HG03159 (cell line): Measurements from ENCODE around the gene WDR1.

Source experiments
- ATAC-seq: cut with Tn5 transposase; IDR thresholded peaks from one replicate; pipeline ENCODE4 v1.9.1; 2021; ENCODE audit warnings: mild to moderate bottlenecking, moderate library complexity; ENCODE audit not compliant: unreplicated experiment

The WDR1 gene

DNA sequence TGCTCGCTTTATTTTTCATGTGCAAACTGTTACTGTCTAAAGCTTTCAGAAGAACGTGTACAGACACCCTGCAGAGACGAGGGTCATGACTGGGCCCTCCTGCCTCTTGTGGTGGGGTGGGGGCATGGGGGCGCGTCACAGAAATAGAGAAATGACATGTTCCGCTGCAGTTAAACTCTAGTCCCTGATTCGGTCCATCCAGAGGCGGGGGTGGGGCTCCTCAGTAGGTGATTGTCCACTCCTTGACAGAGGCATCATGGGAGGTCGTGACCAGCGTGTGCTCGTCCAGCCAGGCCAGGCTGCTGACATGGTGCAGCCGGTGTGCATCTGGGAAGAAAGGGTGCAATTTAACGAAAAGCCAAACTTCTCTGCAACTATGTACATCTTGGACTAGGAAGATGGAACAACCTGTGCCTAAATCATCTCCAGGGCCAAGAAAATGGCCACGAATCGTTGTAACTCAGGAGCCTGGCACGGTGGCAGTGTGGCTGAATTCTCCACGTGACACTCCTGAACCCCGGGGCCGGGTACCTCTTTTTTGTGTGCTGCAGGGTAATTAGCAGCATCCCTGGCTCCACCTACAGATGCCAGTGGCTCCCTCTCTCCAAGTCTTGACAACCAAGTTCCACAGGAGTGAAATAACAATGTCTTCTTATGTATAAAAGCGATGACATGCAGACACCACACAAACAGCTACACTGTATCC lies 41.3 kb downstream of the WDR1 start:
- no peak for ATAC-seq

GRCh38 chr4:10074767-10075105 lies 41.9 kb downstream of the WDR1 start:
- no peak for ATAC-seq

- no peak for ATAC-seq
Observed at GRCh38 chr4:10074076-10074766, 42.4 kb downstream of the WDR1 start.

DNA sequence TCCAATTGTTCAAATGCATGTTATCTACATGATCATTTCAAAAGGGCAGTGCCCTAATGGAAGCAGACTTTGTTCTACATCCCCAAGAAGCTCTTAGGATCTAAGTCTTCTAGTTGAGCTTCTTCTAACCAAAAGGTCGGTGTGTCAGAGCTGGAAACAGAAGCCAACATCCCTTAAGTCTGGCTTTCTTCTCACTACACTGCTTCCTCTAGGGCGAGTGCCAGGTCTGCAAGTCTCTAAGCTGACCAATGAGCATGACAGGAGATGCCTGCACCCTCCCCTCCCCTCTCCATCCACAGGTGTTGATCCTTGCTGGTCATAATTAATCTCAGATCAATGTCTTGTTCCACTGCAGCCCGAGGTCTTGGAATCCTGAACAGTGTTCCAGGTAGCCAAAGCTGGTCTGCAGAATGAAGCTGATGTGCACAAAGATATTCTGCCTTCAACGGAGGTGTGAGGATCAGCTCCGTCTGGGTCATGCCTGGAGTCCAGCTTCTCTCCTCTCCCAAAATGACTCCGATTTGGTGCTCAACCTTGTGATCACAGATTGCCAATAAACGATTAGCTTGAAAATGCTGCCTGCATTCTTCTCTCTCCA lies 44.1 kb downstream of the WDR1 start:
- no peak for ATAC-seq

DNA sequence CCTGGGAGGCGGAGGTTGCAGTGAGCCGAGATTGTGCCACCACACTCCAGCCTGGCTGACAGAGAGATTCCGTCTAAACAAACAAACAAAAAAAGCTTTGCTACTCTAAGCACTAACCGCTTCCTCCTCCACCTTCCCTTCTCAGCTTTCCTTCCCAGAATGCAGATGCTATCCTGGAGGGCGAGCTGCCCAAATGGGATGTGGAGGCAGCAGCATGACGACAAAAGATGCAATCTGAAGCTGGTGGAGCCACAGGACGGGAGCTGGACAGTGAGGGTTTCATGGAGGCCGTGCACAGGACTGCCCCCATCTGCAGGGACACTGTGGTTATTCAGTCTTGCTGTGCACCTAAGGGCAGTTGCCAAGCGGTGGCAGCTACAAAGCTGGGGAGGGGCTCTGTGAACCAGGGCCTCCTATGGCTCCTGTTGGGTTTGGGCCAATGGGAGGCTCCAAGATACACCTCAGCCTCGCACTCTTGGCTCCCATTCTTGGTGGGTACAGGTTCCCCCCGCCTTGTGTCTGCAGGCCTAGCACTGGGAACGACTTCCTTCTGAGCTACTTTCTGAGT lies 47.4 kb downstream of the WDR1 start:
- no peak for ATAC-seq

DNA sequence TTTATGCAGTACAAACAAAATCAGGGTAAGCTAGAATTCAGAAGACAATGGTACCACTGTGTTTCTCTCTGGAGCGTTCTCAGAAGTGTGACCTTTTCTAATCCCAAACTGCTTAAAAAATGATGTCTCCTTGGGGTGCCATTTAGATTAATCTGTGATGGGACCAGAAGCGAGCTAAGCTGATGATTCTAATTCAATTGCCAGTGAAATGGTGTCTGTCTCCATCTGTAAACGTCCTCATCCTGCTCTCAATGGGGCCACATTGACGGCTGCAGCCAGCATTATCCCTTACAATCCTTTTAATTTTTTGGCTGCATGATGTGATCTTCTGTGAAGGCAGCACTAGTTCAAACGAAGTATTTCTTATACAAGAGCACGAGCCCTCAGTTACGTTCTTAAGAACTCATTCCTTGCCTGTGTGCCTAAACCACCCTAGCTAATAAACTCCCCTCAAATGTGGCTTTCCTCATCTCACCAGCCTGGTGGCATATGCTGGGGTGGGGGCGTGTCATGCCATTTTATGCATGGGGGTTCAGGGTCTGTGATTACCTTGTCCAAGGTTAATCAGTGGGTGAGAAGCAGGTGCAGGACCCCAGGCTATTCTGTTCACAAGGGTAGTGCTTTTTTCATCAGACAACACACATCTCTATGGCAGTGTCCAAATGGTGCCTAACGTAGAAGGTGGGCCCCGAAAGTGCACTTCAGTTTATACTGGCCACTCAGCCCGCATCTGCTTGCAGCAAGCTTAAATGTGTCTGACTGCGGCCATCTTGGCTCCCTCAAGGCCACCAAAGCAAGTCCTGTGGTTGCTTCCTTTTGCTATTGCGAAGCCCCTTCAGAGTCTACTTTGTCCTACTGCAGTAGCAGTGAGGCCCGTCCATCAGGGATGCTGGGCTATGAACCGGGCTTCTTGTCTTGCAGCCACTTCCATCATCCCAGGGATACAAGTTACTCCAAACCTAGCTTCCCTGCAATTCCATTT lies 49.6 kb downstream of the WDR1 start:
- ATAC-seq = no peak

DNA sequence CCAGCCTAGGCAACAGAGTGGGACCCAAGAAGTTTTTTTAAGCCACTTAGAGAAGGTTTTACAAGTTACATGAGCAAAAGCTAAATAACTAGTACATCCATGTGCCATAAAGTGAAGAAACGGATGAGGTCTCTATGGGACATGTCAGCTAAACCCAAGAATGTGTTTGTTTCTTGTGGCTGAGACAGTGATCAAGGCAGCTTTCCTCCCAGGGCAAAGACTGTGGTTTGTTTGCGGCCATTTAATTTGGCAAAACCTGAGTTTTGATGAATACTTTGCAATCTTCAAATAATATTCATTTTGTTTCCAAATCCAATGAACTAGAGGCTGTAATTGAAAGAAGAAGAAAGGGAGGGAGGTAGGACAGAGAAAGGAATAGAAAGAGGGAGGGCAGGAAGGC lies 50.4 kb downstream of the WDR1 start:
- no peak for ATAC-seq

- ATAC-seq = no peak
Observed at GRCh38 chr4:10063544-10064300, 52.9 kb downstream of the WDR1 start.

GRCh38 chr4:10061650-10062415 lies 54.8 kb downstream of the WDR1 start:
- no peak for ATAC-seq

- no peak for ATAC-seq
Observed at GRCh38 chr4:10058371-10058770, 58.2 kb downstream of the WDR1 start.

DNA sequence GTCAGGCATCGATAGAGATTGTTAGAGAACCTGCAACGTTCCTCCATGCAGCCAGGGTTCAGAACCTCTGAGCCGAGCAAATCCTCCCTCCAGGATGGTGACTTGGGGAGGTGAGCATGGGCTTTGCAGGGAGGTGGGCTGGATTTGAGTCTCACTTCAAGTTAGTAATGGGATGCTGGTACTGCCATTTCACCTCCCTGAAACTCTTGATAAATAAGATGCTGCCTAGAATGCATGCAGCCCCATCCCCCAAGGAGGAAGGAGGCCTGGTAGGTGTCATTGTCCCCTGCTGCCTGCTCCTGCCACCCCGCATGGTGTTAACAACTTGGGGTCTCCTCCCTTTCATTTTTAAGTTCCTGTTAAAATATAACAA lies 59.6 kb downstream of the WDR1 start:
- no peak for ATAC-seq

DNA sequence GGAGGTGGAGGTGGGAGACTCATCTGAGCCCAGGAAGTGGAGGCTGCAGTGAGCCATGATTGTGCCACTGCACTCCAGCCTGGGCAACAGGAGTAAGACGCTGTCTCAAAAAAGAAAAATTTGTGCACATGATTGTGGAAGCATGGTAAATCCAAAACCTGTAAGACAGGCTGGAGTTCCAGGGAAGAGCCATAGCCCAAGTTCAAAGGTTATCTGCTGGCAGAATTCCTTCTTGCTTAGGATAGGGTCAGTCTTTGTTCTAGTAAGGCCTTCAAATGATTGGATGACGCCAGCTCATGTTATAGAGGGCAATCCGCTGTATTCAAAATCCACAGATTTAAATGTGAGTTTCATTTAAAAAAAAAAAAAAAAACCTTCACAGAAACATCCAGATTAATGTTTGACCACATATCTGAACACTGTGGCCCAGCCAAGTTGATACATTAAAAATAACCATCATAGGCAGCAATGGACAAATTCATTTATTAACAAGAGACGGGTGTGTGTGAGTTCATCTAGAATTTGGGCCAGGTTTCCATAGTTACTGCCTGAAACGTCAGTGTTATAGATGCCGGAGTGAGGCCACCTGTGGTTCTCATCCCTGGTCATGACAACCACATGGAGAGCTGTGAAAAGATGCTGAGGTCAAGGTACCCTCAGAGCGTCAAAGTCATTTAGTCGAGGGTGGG lies 60.1 kb downstream of the WDR1 start:
- no peak for ATAC-seq

DNA sequence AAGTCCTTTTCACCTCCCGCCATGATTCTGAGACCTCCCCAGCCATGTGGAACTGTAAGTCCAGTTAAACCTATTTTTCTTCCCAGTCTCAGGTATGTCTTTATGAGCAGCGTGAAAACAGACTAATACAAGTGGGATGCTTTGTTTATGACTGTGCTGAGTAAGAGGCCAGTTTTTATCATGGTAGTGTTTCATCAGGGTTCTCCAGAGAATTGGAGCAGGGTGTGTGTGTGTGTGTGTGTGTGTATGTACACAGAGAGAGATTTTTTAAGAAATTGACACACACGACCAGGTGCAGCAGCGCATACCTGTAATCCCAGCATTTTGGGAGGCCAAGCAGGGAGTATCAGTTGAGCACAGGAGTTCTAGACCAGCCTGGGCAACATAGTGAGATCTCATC lies 60.7 kb downstream of the WDR1 start:
- ATAC-seq = no peak

DNA sequence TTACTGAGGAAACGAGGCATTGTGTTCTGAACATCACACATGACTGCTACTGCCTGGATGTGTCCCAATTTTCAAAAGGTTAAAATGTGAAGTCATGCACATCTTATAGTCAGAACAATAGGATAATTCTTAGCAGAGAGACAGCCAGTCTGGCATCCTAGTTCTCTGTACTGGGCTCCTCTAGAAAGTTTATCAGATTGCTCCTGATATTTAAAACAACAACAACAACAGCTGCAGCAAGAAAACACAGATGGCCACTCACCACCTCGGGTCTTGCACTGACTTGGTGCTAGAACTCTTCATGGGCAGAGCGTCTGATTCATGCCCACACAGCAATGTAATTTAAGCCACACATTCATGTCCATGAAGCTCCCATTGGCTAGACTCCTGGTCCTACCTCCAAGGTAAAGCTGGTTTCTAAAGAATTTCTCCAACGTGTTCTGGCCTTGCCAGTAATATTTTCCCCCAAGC lies 62.0 kb downstream of the WDR1 start:
- no peak for ATAC-seq

DNA sequence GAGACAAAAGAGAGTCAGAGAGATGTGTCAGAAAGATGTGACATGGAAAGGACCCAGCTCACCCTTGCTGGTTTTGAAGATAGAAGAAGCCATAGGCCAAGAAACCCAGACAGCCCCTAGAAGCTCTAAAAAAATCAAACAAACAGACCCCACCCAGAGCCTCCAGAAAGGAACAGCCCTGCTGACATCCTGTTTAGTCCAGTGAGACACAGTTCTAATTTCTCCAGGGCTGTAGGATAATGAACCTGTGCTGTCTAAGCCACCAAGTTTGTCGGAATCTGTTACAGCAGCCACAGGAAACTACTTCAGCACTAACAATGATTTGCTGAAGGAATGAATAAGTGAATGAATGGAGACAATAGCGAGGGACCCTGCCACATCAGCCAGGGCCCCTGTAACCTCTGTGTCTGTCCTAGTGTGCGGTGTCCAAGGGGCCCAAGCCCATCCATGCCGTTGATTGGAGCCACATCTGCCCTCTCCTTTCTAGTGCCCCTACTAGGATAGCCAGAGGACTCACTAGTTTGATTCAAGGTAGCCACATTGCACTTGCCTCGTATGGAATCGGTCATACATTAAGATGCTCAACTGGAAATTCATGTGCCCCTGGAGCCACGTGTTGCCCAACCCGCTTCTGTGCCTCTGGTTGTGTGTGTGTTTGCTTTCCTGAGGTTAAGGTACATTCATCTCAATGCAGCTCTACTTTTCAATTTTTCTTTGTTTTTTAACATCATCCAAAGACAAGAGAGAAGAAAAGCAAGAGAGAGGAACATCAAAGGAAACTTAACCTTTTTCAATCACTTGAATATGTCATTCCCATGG lies 62.8 kb downstream of the WDR1 start:
- no peak for ATAC-seq

DNA sequence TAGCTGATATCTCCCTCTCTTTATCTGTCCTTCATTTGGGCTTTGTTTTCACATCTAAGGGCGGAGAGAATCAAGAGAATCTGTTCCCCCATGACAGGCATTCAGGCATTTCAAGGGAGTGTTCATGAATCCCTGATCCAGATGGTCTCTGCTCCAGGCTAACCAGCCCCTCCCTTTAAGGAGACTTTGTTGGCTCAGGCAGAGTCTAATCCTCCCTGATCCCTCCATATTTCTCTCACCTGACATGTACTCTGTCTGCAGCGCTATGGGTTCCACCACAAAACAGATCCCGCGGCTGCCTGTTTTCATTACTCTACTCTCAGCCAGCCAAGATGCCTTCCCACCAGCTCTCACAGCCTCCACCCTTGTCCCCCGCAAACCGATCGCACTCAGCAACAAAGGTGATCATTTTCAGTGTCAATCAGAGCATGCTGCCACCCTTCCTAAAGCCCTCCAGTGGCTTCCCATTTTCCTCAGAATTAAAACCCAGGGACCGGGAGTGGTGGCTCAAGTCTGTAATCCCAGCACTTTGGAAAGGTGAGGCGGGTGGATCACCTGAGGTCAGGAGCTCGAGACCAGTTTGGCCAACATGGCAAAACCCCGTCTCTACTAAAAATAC lies 65.0 kb downstream of the WDR1 start:
- no peak for ATAC-seq

DNA sequence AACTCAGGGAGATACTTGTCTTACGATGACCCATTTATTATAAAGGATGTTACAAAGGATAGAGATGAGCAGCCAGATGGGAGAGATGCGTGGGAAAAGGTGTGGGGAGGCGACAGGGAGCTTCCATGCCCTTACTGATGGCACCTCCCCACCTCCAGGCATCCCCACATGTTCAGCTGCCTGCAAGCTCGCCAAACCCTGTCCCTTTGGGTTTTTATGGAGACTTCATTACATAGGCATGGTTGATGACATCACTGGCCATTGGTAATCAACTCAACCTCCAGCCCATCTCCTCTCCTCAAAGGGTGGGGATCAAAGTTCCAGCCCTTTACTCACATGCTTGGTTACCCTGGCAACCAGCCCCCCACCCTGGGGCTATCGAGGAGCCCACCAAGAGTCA lies 65.9 kb downstream of the WDR1 start:
- no peak for ATAC-seq

DNA sequence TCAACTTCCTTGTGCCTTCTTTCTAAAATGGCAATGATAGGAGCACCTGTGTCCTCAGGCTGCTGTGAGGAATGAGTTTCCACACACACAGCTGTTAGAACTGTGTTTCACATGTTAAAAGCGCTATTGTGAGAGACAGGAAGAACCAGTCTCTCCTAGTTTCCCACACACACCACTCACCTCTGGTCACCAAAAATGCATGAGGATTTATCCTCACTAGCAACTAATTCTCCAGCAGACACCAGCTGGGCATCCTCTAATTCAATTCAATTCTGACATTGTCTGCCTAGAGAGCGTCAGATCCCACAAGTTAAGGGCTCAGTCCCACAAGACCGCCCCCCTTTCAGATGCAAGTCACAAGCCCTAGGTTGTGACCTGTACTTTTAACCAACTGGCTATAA lies 66.3 kb downstream of the WDR1 start:
- ATAC-seq = no peak
